GM21529 (cell line): ENCODE data around the gene SERF2.
A peak's percentile ranks its signal among the peaks of the same experiment; 100 is the strongest.
"Not testable (repeated sequence)": the region's sequence is repeated elsewhere in the genome, so short reads cannot be mapped to it uniquely, and the experiment has no call there.

Source experiments
- ATAC-seq: cut with Tn5 transposase; IDR thresholded peaks from one replicate; pipeline ENCODE4 v1.9.1; 2021; ENCODE audit not compliant: unreplicated experiment

SERF2 gene

DNA sequence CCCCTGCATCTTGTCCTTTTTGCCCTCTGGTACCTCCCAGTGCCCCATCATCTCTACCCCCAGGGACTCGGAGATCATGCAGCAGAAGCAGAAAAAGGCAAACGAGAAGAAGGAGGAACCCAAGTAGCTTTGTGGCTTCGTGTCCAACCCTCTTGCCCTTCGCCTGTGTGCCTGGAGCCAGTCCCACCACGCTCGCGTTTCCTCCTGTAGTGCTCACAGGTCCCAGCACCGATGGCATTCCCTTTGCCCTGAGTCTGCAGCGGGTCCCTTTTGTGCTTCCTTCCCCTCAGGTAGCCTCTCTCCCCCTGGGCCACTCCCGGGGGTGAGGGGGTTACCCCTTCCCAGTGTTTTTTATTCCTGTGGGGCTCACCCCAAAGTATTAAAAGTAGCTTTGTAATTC is 1.5 kb downstream of the SERF2 start:
- no peak for ATAC-seq

DNA sequence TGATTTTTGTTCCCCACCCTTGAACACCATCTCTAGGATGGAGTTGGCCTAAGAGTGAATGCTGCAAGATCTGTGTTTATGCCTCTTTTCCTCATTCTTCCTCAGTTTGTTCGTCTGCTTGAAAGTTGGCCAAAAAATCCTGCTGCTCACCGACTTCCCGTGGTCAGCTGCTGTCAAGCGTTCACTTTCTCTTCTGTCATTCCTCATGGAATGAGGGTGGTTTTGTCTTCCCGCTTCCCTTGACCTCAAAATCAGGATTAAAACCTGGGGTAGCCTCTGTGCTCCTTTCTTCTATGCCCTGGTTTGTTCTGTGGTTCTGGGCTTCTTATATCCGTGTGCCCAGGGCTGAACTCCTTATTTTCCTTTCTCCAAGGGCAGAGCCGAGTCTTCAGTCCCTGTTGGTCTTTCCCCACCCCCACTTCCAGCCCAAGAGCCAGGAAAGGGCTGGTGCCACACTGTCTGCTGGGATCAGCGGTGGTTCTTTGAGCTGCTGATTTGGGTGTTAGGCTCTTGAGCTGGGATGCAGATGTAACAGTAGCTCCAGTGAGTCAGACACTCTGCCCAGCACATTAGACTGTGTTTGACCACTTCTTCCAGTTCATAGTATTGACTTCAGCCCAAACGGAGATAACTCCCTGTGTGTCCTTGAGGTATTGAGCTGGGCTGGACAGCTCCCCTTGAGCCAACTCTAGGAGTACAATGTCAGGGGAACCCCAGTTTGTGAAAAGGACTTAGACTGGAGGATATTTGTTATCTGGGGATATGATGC is 2.3 kb downstream of the SERF2 start:
- no peak for ATAC-seq

- no peak for ATAC-seq
Measured at GRCh38 chr15:43795197-43795596, 3.1 kb downstream of the SERF2 start.

- ATAC-seq, result no peak
Measured at GRCh38 chr15:43795997-43796396, 3.9 kb downstream of the SERF2 start.

GRCh38 chr15:43796566-43796965 is 4.4 kb downstream of the SERF2 start:
- no peak for ATAC-seq

DNA sequence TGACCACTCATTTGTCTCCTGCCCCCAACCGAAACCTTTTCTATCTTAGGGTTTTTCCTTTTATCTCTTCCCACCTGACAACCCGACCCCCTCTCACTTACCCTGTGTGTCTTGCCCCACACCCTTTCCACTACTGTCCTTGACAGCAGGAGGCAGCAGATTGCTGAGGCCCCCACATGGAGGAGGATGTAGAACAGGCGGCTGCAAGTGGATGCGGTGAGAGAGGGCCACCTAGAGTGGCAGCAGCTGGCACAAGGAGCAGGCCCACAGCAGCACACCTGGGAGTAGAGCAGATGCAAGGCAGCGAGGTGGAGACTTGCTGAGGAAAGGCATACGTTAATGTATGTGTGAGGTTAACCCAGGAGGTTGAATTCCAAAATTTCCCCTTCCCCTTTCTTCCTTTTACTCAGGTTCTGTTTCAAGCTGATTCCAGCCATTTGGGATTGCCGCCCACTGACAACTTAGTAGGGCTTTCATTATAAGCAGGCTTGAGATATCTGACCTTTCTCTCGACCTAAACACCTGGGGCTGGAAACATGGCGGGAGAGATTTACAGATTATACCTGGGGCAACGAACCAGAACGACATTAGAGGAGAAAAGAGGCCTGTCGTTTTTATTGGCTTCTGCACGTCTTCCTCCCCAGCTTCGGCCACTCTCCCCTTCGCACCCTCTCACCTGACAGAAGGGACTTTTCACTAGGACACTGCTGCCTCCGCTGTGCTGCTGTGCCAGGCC is 7.3 kb downstream of the SERF2 start:
- ATAC-seq, result no peak

DNA sequence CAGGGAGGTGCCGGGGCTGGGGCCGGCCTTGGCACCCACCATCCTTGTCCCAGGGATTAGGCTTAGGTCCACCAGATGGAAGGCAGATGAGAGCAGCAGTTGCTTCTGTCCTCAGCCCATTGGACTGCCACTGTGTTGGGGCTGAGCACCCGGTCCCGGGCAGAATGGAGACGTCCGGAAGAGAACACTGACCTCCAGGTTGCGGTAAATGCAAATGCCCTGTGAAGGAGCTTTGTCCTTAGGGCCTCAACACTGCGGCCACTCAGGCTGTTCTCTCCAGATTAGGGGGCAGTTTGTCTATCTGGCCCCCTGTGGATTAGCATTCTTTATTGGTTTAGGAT is 7.8 kb downstream of the SERF2 start, which contains the start of gene SERINC4:
Gene SERINC4, minus strand, starts transcription at position 276 of the 341 bp plus-strand sequence. Its CDS starts 234 bp downstream, at position 42.
- ATAC-seq, result no peak

- ATAC-seq, result peak; percentile 80
Measured at GRCh38 chr15:43800286-43801141, 8.4 kb downstream of the SERF2 start, which contains the start of gene HYPK. Gene HYPK, plus strand, starts transcription at chr15:43800599. Its CDS starts 24 bp downstream, at chr15:43800623.

- not testable (repeated sequence) for ATAC-seq
Measured at GRCh38 chr15:43802676-43803075, 10.6 kb downstream of the SERF2 start.

DNA sequence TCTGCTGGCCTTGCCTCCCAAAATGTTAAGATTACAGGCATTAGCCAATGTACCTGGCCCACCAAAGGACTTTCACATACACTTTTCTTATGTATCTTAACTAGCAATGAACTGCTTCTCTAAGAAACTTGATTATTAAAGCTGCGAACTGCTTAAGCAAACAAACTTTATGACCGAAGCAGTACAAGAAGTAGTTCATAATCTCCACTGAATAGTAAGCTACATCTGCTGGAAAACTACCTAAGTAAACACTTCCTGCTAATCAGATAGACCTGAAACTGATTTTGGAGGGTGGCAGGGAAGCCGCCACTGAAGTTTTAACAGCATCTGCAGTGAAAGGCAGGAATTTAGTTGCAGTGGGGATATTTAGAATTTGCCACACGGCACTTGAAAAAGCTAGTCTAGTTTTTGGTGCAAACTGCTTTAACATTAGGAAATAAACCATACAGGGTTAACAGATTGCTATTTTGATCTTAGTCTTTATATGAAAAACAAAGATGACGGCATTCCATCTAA is 16.4 kb downstream of the SERF2 start:
- no peak for ATAC-seq

DNA sequence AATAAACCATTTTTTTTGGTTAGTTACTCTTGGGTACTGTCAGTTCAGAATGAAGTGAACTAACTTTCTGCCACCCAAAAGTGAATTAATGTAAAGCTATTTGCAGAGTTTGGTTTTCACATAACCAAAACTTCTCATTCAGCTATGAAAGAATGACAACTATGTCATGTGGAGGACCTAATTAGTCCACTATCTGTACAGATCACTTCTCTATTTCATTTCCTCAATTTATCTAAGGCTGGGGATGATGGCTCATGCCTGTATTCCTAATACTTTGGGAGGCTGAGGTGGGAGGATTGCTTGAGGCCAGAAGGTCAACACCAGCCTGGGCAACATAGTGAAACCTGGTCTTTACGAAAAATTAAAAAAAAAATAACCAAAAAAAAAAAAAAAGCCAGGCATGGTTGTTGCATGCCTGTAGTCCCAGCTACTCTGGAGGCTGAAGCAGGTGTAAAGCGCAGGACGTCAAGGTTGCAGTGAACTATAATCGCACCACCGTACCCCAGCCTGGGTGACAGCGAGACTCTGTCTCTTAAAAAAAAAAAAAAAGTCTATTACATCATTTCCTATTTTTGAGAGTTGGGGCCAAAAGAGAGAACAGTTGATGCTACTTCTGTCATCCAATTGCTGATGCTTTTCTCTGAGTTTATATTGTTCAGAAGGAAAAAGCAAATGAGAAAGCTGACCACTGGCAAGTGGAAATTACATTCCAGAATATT is 17.0 kb downstream of the SERF2 start:
- ATAC-seq, result peak; percentile 77

DNA sequence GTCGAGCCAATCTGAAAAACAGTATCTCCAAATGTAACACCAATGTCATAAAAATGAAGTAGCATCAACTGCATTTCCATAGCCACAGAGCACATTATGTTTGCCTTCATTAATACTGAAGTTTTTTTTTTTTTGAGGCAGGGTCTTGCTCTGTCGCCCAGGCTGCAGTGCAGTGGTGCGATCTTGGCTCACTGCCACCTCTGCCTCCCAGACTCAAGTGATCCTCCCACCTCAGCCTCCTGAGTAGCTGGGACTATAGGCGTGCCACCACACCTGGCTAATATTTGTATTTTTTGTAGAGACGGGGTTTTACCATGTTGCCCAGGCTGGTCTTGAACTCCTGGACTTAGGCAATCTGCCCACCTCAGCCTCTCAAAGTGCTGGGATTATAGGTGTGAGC is 22.9 kb downstream of the SERF2 start:
- ATAC-seq, result not testable (repeated sequence)

DNA sequence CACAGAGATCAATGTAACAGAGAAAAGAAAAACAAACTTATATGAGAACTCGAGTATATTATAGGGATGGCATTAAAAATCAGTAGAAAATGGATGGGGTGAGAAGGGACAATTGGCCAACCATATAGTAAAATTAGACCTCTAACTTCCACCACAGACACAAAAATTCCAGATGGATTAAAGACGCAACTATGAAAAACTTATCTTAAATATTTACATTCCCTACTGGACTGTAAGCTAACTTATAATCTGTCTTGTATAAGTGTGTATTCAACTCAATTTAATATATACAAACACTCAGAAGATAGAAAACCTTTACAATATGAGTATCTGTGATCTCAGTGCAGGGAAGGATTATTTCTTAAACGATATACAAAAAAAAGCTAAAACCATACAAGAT is 29.4 kb downstream of the SERF2 start:
- ATAC-seq, result no peak

DNA sequence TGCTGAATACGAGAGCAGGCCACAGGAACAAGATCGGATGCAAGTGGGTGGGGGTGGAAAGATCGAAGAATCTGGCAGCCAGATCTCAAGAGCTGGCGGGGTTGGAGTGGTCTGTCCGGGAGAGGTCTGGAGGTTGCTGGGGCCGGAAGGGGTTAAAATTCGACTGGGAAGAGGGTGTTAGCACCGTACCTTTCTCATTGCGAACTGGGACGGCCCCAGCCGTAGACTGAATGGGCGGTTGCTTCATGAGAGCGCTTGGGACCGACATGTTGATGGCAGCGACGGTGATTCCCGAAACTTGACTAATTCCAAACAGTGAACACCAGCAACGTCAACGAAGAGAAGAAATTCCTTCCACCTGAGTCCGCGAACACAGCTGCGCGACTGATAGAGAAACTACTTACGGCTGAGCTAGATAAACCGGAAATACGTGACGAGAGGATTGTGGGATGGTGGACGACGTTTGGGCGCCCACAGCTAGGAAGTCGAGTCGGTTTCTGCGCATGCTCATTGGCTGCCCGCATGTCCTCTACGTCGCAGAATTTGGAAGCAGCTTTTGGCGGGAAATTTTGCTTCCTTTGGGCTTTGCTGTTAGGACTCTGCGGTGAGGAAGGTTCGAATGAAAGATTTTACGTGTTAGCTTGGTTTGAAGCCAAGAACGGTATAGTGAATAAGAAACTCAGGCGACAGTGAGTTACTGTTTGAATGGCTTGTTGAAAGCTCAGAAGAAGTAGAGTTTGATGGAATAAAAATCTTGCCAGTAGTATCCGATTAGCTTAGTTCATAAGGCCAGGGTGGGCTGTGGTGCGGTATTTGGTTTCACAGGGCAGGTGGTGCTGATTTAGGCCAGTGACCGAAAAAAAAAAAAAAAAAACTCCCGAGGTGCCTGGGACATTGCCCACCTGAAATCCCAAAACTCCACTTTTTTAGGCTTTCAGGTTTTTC is 32.5 kb downstream of the SERF2 start, which contains the start of gene MFAP1:
Gene MFAP1, minus strand, starts transcription at position 389 of the 945 bp plus-strand sequence. Its CDS starts 121 bp downstream, at position 268.
- peak; percentile 66 for ATAC-seq

DNA sequence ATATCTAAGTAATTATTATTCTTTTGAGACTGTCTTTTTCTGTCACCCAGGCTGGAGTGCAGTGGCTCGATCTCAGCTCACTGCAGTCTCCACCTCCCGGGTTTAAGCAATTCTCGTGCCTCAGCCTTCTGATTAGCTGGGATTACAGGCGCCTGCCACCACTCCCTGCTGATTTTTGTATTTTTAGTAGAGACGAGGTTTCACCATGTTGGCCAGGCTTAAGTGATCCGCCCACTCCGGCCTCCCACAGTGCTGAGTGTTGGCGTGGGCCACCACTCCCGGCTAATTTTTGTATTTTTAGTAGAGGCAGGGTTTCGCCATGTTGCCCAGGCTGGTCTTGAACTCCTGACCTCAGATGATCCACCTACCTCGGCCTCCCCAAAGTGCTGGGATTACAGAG is 33.2 kb downstream of the SERF2 start:
- ATAC-seq, result not testable (repeated sequence)

GRCh38 chr15:43826029-43826507 is 33.9 kb downstream of the SERF2 start:
- no peak for ATAC-seq

DNA sequence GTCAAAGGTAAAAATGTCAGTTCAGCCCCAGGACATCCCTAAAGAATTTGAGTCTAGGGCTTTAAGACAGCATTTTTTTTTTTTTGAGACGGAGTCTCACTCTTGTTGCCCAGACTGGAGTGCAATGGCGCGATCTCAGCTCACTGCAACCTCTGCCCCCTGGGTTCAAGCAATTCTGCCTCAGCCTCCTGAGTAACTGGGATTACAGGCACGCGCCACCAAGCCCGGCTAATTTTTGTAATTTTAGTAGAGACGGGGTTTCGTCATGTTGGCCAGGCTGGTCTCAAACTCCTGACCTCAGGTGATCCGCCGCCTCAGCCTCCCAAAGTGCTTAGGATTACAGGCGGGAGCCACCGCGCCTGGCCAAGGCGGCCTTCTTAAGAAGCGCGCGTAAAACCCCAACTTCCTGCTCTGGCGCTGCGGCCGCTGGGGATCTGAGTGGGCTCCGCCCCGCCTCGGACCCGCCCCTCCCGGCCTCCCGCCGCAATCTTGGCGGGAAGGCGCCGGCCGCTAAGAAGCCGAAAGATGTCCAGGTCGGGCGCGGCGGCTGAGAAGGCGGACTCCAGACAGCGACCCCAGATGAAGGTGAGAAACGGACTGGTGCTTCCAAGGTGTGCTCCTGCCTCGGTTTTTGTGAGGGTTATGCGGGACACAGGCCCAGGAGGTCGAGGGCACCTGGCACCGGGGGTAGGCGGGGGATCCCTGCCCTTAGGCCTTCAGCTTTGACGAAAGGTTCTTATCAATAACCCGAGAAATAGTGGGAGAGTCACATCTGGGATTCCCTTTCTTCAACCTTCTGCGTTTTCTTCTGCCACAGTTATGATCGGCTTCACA is 34.6 kb downstream of the SERF2 start, which contains the start of gene WDR76:
Gene WDR76, plus strand, starts transcription at position 495 of the 834 bp plus-strand sequence. Its CDS starts 31 bp downstream, at position 526.
- ATAC-seq, result peak; percentile 59

DNA sequence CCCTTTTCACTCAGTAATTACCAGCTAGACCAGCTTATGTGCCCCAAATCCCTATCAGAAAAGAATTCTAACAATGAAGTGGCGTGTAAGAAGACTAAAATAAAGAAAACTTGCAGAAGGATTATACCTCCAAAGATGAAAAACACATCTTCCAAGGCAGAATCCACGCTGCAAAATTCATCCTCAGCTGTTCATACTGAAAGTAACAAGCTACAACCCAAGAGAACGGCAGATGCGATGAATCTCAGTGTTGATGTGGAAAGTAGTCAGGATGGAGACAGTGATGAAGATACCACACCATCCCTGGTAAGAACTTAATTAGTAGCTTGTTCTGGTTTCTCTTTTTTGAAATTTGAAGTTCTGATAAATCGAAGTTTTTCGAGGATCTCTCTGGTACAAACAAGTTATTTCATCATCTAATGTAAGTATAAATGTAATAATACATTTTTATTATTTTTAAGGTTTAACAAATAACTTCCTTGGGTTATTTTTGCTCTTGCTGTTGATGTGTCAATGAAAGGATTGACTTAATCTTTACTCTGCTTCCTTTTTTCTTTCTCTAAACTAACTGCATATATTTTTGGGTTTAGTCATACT is 36.0 kb downstream of the SERF2 start:
- no peak for ATAC-seq
